Stimulated activated CD4-positive, alpha-beta T cell treated with anti-CD3 and anti-CD28 coated beads, Interleukin-12 subunit alpha, Interleukin-12 subunit beta, amount 100 ng/mL, for 48 hours (primary cell): ENCODE measurements around the gene GPR35.
"Not testable (repeated sequence)": the region's sequence is repeated elsewhere in the genome, so short reads cannot be mapped to it uniquely, and the experiment has no call there.

Source experiments
- DNase-seq, 3 donors: peaks; one replicate each; pipeline ENCODE4 v3.0.0-alpha.2; 2020; ENCODE audit warnings: low read depth in 2 of 3, low spot score in 1 of 3

The GPR35 gene

DNA sequence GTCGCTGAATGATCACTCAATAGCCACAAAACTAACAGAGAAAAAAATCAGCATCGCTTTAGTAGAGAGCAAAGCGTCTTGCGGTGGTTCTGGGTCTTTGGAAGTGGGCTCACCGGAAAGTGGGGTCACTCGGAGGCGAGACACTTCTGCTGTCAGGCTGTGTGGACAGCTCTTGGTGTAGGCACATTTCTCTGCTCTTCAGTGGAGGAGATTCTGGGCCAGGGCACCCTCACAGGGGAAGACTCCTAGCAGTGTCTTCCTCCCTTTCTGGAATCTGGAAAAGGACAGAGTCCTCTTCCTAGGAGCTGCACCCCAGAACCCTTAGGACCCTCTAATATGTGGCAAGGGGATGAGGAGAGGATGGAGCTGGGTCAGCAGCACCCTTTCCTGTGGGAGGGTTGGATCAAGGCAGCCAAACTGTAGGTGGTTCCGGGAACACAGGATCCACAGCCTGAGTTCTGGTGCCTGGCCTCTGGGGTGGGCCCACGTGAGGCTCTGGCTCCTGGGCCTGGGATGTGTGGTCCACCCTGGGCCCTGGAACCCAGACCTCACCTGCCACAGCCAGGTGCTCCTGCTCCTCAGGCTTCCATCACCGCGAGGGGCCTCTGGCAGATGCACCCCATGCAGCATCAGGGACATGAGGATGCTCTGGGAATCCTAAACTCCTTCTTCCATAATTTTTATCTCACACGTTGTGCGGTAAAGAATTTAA is 25.1 kb downstream of the GPR35 start:
- DNase-seq = no peak

DNA sequence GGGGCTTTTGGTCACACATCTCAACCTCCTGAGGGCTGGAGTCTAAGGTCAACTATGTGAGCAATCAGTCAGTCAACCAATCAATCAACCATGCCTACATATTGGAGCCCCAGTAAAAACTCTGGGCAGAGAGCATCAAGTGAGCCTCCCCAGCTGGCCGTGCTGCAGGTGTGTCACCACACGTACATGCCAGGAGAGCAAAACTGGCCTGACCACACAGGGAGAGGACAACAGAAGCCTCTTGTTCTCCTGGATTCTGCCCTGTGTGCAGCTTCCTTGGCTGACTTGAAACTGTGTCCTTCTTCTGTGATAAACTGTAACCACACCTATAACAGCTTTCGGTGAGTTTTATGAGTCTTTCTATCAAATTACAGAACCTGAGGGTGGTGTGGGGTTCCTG is 25.9 kb downstream of the GPR35 start:
- DNase-seq = no peak

DNA sequence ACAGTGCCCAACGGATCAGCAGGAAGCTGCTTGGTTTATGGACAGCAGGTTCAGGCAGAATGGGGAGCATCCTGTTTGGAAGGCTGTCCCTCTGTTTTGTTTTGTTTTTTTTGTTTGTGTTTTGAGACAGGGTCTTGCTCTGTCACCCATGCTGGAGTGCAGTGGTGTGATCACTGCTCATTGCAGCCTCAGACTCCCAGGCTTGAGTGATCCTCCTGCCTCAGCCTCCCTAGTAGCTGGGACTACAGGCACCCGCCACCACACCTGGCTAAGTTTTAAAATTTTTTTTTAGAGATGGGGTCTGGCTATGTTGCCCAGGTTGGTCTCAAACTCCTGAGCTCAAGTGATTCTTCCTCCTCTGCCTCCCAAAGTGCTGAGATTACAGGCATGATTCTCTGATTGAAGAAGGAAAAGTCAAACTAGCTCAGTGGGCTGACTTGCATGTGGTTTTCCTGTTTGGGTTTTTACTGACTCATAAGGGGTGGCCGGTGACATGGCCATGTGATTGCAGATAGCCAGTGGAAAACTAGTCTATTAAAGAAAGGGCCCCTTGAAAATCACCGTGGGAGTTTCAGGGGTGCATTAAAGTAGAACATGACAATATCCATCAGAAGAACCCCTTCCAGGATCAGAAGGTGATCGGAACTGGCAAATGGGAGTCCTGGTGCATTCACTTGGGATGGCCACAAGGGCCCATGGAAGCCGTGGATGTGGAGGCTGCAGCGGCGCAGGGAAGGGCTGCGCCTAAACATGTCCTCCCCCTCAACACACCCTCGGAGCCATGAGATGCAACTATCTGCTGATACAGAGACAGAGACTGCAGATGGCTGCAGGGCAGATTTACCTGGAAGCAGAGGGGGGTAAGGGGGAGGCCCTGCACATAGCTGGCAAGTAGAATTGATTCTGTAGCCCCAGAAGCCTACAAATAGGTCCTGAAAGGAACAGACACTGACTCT is 30.9 kb downstream of the GPR35 start:
- DNase-seq = no peak

GRCh38 chr2:240659883-240660282 is 34.6 kb downstream of the GPR35 start:
- DNase-seq = not testable (repeated sequence)

DNA sequence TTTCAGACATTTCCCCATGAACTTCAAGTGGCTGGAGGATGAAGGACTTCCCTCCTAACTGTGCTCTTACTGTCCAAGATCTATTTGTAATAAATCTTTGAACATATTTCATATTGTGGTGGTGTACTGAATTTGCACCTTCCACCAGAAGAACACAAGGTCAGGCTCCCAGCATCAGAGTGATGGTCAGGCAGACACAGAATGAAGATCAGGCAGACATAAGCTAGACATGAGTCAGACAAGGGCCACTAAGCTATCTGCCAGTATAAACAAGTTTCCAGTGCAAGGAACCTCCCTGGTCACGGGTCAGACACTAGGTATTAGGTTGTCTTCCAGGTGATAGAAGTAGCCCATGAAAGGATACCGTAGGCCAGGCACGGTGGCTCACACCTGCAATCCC is 37.4 kb downstream of the GPR35 start:
- DNase-seq = no peak

GRCh38 chr2:240663546-240664190 is 38.4 kb downstream of the GPR35 start:
- no peak for DNase-seq

- no peak for DNase-seq
Observed at GRCh38 chr2:240664622-240665021, 39.3 kb downstream of the GPR35 start.

DNA sequence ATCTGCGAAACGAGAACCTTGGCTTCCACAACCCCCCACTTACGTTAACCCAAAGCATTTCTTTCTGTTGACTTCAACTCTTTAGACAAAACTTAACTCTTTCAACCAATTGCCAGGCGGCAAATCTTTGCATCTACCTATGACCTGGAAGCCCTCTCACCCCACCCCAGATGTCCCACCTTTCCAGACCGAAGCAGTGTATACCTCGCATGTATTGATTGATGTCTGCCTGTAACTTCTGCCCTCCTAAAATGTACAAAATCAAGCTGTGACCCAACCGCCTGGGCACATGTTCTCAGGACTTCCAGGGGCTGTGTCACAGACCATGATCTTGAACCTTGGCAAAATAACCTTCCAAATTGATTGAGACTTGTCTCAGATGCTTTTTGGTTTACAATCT is 45.1 kb downstream of the GPR35 start:
- no peak for DNase-seq

DNA sequence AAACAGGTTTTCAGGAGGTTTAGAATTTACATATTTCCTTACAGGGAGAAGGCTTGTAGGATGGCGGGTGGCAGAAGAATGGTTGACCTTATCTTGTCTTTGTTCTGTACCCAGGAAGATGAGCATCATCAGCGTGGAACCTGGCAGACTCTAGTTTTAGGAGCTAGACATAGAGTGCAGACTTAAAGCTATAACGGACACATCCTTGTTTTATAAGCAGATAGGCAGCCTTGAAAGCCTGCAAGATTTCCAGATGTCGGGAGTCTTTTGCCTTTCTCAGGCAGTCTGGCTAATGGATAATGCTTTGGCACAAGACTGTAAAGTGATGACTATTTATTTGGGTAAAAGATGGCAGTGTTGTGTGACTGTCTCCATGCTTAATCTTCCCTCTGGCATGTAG is 45.7 kb downstream of the GPR35 start:
- DNase-seq = no peak

GRCh38 chr2:240672076-240672700 is 46.9 kb downstream of the GPR35 start:
- DNase-seq = no peak

DNA sequence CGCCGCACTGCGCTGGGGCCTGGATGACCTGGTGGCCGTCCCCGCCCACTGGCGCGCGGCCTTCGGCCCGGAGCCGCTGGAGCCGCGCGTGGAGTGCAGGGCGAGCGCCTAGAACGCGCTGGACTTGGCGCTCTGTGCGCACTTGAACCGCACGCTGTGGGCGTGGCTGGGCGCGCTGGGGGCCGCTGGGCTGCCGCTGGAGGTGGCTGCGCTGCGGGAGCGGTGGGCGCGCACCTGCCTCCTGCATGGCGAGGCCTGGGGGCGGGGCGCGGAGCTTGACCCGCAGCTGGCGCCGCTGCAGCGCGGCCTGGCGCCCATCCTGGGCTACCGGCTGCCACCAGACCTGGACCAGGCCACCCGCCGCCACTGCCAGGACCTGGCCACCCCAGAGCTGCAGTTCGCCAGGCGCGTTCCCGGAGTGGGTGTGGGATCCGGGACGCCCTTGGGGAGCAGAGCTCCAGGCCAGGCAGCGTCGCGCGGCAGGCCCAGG is 47.5 kb downstream of the GPR35 start:
- no peak for DNase-seq

GRCh38 chr2:240674461-240675184 is 49.3 kb downstream of the GPR35 start:
- not testable (repeated sequence) for DNase-seq

- not testable (repeated sequence) for DNase-seq
Observed at GRCh38 chr2:240675345-240675744, 50.1 kb downstream of the GPR35 start.

- DNase-seq = not testable (repeated sequence)
Observed at GRCh38 chr2:240678043-240678442, 52.8 kb downstream of the GPR35 start.

DNA sequence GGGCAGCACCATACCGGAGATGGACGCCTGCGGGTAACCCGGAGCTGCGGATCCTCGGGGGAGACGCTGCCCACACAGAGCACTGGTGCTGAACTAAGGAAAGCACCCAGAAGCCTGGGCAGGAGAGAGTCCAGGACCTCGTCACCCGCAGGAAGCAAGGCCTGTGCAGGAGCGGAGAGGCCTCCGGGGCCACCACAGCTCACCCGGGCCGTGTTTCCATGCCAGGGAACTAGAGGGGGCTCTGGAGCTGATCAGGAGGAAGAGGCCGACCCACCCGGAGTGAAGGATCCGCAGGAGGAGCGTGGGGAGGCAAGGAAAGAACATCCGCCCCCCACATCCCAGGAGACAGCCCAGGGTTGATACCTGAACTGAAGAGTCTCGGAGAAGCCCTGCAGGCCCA is 53.6 kb downstream of the GPR35 start:
- DNase-seq = not testable (repeated sequence)

DNA sequence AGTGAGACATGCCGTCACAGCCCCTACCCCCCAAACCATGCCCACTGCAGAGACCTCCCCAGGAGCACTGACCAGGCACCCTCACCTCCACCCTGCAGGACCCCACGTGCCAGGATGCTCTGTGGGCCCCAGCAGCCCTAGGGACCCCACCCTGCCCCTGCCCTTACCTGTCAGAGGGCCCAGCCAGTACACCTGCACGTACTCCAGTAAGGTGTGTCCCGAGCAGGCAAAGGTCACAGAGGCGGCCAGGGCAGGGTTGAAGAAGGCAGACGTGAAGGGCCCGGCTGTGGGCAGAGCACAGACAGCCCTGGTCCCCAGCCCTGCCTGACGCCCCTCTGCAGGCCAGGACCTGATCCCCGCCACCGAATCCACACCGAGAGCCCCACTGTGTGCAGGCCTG is 54.9 kb downstream of the GPR35 start:
- DNase-seq = not testable (repeated sequence)
